GM06990 (cell line): ENCODE measurements around the gene IVL.

ENCODE experiments used
- DNase-seq: peaks from one replicate; pipeline ENCODE4 v3.0.0-alpha.2; 2011; ENCODE audit not compliant: insufficient read length; ENCODE audit errors: extremely low read depth
- H3K27me3 ChIP-seq: replicated peaks from 2 replicates; pipeline ENCODE4 v1.6.0; 2011; ENCODE audit warnings: low read length; ENCODE audit not compliant: control insufficient read depth, insufficient read depth
- H3K36me3 ChIP-seq: 2 replicates; pipeline ENCODE4 v1.5.1; 2011; ENCODE audit warnings: low read length; ENCODE audit not compliant: control insufficient read depth, insufficient read depth
- H3K4me3 ChIP-seq: replicated peaks from 2 replicates; pipeline ENCODE4 v1.5.1; 2011; ENCODE audit warnings: low read depth, mild to moderate bottlenecking, control low read depth, low read length
- TF ChIP-seq, protein P1 (sequence below): IDR thresholded peaks from 2 replicates; pipeline ENCODE4 v1.5.1; 2011; ENCODE audit warnings: low read length, control low read depth, mild to moderate bottlenecking, inconsistent platforms; ENCODE audit not compliant: insufficient read depth, poor library complexity, severe bottlenecking

IVL gene

DNA sequence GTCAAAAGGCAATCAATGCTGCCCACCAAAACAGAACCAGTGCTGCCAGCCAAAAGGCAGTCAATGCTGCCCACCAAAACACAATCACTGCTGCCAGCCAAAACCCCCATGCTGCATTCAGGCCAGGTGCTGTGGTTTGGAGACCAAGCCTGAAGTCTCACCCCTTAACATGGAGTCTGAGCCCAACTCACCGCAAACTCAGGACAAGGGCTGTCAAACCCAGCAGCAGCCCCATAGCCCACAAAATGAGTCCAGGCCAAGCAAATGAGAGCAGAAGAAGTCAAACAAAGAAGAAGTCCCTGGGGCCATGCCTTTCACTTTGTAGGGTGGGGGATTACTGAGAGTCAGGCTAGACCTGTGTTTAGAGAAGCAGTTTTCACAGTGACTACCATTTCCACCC lies 23.8 kb upstream of the IVL start:
- no peak overlapping the region for H3K4me3 ChIP-seq
- H3K27me3 ChIP-seq, result no peaks in the 10 kb centered on the region
- DNase-seq, result no peak
- H3K36me3 ChIP-seq, result no peaks in the 10 kb centered on the region
- TF ChIP-seq, protein P1, sequence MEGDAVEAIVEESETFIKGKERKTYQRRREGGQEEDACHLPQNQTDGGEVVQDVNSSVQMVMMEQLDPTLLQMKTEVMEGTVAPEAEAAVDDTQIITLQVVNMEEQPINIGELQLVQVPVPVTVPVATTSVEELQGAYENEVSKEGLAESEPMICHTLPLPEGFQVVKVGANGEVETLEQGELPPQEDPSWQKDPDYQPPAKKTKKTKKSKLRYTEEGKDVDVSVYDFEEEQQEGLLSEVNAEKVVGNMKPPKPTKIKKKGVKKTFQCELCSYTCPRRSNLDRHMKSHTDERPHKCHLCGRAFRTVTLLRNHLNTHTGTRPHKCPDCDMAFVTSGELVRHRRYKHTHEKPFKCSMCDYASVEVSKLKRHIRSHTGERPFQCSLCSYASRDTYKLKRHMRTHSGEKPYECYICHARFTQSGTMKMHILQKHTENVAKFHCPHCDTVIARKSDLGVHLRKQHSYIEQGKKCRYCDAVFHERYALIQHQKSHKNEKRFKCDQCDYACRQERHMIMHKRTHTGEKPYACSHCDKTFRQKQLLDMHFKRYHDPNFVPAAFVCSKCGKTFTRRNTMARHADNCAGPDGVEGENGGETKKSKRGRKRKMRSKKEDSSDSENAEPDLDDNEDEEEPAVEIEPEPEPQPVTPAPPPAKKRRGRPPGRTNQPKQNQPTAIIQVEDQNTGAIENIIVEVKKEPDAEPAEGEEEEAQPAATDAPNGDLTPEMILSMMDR, result no peak

DNA sequence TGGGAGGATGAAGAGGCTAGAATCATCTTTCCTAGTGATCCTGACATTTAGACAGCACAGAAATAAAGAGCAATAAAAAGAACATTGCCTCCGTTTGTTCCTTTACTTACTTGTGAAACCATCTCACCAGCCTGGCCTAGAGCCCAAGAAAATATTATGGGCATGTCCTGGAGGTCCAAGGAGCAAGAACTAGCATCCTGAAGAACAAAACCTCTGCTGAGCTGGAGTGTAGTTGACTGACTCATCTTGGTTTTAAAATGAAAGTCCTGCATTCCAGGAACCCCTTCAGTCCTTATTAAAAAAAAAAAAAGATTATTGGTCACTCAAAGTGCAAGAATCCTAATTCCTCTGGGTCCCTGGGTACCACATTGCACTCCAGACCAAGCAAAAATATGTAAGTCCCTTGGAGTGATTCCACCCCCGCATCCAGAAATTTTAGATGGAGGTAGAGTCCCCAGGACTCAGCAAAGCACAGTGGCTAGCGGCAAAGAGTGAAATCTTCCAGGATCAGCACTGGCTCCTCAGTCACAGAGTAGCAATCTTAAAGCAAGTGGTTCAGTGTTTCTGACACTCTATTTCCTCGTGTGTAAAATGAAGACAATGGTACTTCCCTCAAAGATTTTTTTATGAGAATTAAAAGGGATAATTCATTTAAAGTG lies 23.3 kb upstream of the IVL start:
- no peak for DNase-seq

DNA sequence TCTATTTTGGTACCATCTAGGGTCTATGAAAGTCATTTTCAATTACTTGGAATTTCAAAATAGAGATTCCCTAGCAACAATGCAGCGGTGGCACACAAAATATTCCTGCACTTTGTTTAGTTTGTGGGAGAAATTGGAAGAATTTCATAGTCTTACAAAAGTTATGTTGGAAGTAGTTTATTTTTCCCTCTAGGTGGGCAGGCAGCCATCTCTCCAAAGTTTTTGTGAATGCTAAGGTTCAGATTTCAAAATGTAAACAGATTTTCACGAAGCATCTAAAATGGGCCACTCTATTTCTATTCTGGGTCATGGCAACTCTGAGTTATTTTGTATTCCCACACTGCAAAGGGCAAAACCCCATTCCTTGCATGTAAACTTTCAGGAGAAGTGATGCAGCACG lies 22.3 kb upstream of the IVL start:
- Histone ChIP-seq H3K4me3 (no peak overlapping the region), H3K36me3 (no peaks in the 10 kb centered on the region), H3K27me3 (no peaks in the 10 kb centered on the region)
- no peak for DNase-seq
- TF ChIP-seq, protein P1, result no peak

More for the DNA sequence above, 23.3 kb upstream of the IVL start:
- no peak overlapping the region for H3K4me3 ChIP-seq
- TF ChIP-seq, protein P1, result no peak
- no peaks in the 10 kb centered on the region for H3K27me3 ChIP-seq
- no peaks in the 10 kb centered on the region for H3K36me3 ChIP-seq

DNA sequence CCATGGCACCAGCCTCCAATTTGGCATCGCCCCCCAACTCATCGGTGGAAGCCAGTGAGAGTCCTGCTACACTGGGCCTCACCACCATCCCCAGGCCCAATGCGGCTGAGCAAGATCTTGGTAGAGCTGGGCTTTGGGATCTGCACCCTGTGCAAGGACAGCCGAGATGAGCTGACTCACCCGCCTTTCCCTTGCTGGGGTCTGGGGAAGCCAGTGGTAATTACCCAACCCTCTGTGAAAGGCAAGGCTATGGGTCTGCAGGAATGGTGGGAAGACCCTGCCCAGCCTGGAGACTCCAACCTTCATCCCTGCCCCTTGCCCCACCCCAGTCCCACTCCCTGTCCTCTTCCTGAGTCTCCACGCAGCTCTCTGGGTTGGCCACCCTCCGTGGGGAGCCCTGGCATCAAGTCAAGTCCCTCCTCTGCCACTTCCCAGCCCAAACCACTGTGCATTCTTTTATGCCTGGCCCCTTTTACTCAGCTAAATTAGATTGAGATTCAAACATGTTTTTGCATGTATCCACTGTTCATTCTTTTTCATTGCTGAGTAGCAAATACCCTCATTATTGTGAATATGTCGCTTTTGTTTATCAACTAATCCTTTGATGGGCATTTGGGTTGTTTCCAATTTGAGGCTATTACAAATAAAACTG lies 21.5 kb upstream of the IVL start:
- TF ChIP-seq, protein P1, result no peak
- H3K27me3 ChIP-seq, result no peaks in the 10 kb centered on the region
- no peak for DNase-seq
- no peaks in the 10 kb centered on the region for H3K36me3 ChIP-seq
- no peak overlapping the region for H3K4me3 ChIP-seq

DNA sequence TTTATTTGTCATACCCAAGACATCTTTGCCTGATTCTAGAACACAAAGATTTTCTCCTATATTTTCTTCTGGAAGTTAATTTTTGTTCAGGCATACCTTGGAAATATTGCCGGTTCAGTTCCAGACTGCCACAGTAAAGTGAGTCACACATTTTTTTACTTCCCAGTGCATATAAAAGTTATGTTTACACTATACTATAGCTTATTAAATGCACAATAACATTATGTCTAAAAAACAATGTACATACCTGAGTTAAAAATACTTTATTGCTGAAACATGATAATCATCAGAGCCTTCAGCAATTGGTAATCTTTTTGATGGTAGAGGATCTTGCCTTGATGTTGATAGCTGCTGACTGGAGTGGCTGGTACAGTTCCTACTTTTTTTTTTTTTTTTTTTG lies 20.2 kb upstream of the IVL start:
- Histone ChIP-seq H3K36me3 (no peaks in the 10 kb centered on the region), H3K4me3 (no peak overlapping the region), H3K27me3 (no peaks in the 10 kb centered on the region)
- no peak for DNase-seq
- TF ChIP-seq, protein P1, result no peak
